Effector memory CD8-positive, alpha-beta T cell (primary cell): ENCODE measurements around the gene GALNT1.

ENCODE experiments used
- ATAC-seq: fragments of 150-1000 bp; cut with Tn5 transposase; replicated peaks from 2 replicates; pipeline ENCODE4 v1.10.0; 2021; ENCODE audit warnings: mild to moderate bottlenecking, moderate library complexity
- DNase-seq, 3 experiments: peaks; one replicate each; pipeline ENCODE4 v3.0.0; 2021
- H3K27ac Mint-ChIP-seq, 2 donors: one replicate each; pipeline ENCODE4 v1.8.0; 2022; ENCODE audit warnings: mild to moderate bottlenecking in 2 of 2, mixed read lengths in 2 of 2, moderate library complexity in 2 of 2
- H3K27me3 Mint-ChIP-seq, 2 donors: one replicate each; pipeline ENCODE4 v1.8.0; 2022; ENCODE audit warnings: mixed read lengths in 2 of 2
- H3K36me3 Mint-ChIP-seq: one replicate; pipeline ENCODE4 v1.8.0; 2022; ENCODE audit warnings: mild to moderate bottlenecking, moderate library complexity, mixed read lengths; ENCODE audit not compliant: insufficient read depth
- H3K4me1 Mint-ChIP-seq, 2 donors: one replicate each; pipeline ENCODE4 v1.8.0; 2022; ENCODE audit warnings: low read depth in 2 of 2, mixed read lengths in 2 of 2
- H3K4me3 Mint-ChIP-seq, 2 donors: one replicate each; pipeline ENCODE4 v1.8.0; 2022; ENCODE audit warnings: mild to moderate bottlenecking in 2 of 2, mixed read lengths in 2 of 2, moderate library complexity in 2 of 2
- H3K9me3 Mint-ChIP-seq, 2 donors: one replicate each; pipeline ENCODE4 v1.8.0; 2022; ENCODE audit warnings: mixed read lengths in 2 of 2

The GALNT1 gene

GRCh38 chr18:35753306-35753910, 171.9 kb downstream of the GALNT1 start:
- Mint-ChIP-seq H3K4me3 (no peak overlapping the region), H3K4me1 (no peaks in the 10 kb centered on the region), H3K27me3 (peaks cover 33 to 60% of the 10 kb centered on the region in 2 donors), H3K36me3 (no peaks in the 10 kb centered on the region), H3K9me3 (no peaks in the 10 kb centered on the region), H3K27ac (no peak overlapping the region)
- ATAC-seq = no peak
- DNase-seq = no peak

GRCh38 chr18:35754464-35754863, 172.9 kb downstream of the GALNT1 start:
- Mint-ChIP-seq H3K36me3 (no peaks in the 10 kb centered on the region), H3K27me3 (peaks cover 40 to 65% of the 10 kb centered on the region in 2 donors)

GRCh38 chr18:35755369-35755768, 173.8 kb downstream of the GALNT1 start:
- no peaks in the 10 kb centered on the region for H3K4me1 Mint-ChIP-seq
- DNase-seq (no peak), ATAC-seq (no peak)
- H3K4me3 Mint-ChIP-seq = no peak overlapping the region
- no peaks in the 10 kb centered on the region for H3K36me3 Mint-ChIP-seq
- H3K27me3 Mint-ChIP-seq = peaks cover 42 to 68% of the 10 kb centered on the region in 2 donors
- no peaks in the 10 kb centered on the region for H3K9me3 Mint-ChIP-seq
- no peak overlapping the region for H3K27ac Mint-ChIP-seq

More at GRCh38 chr18:35754464-35754863, 172.9 kb downstream of the GALNT1 start:
- DNase-seq (no peak), ATAC-seq (no peak)
- Mint-ChIP-seq H3K9me3 (no peaks in the 10 kb centered on the region), H3K4me1 (no peaks in the 10 kb centered on the region), H3K4me3 (no peak overlapping the region), H3K27ac (no peak overlapping the region)

GRCh38 chr18:35756506-35757117, 175.1 kb downstream of the GALNT1 start:
- DNase-seq (peak; percentile 42 to 49 (median 45)), ATAC-seq (peak; percentile 54)
- Mint-ChIP-seq H3K27ac (no peak overlapping the region), H3K4me3 (no peak overlapping the region), H3K9me3 (no peaks in the 10 kb centered on the region), H3K36me3 (no peaks in the 10 kb centered on the region), H3K27me3 (peaks cover 42 to 67% of the 10 kb centered on the region in 2 donors), H3K4me1 (no peaks in the 10 kb centered on the region)
